Activated CD8-positive, alpha-beta memory T cell treated with anti-CD3 and anti-CD28 coated beads for 4 hours (primary cell): Measurements from ENCODE around the gene IRS1.

ENCODE experiments used
- DNase-seq, 2 donors: peaks; one replicate each; pipeline ENCODE4 v3.0.0-alpha.2; 2020; ENCODE audit warnings: low read depth in 2 of 2

IRS1 gene

DNA sequence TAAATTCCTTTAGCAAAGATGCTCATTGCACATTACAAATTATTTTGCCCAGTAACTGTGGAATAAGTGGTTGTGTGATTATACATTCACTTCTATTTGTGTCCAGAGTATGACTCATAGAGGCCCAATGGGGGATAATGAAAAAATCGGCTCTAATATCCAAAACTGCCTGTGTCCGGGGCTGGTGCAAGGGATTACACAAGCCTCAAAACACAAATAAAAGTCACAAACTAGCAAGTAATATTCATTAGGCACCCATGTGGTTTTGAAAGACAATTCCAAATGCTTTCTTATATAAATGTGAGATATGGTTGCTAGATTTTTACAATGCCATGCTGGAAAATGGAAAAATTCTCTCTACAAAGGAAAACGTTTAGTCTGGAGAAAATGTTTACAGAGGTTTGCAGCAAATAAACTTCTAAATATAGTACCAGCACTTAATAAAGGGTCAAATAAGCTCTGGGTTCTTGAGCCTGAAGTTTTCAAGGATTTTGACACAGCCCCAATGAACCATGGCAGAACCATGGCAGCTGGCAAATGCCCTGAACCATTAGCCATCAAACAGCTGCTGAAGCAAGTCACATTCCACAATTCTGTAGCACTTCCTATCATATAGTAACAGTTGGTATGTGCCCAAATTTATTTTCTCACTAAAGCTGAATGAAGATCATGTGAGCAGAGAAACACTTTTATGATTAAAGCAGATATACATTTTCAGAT, 40.5 kb downstream of the IRS1 start:
- DNase-seq = no peak

DNA sequence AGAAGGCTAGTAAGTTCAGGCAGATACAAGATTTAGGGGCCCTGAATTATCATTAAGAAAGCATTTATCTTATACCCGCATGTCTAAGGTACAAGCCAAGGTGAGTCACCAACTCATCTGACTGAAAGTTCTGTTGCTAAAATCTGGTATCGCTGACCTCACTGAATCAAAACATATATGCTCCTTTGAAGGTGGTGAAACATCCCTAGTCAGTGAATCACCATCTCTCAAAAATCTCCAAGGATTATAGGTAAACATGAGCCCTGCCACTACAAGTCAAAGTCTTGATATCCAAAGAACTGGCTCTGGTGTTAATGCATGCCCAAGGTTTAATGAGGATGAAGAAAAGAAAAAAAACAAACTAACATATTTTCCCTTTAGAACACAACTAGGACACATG, 43.5 kb downstream of the IRS1 start:
- DNase-seq = no peak

DNA sequence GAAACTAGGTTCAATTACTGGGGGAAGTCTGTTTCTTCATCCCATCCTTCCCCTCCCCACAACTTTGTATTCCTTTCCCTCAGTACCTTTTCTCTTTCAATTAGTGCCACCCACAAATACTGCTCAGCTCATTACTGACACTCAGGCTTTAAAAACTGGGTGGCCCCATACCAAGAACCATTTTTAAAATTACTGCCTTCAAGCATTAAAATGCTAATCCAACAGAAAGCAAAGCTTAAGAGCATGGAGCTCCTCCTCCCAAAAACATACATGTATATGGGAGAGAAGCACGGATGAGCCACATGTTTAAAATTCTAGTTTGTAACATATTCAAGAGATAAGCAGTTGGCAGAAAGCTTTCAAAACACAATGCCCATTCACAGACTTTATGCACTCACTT, 44.0 kb downstream of the IRS1 start:
- DNase-seq = no peak

DNA sequence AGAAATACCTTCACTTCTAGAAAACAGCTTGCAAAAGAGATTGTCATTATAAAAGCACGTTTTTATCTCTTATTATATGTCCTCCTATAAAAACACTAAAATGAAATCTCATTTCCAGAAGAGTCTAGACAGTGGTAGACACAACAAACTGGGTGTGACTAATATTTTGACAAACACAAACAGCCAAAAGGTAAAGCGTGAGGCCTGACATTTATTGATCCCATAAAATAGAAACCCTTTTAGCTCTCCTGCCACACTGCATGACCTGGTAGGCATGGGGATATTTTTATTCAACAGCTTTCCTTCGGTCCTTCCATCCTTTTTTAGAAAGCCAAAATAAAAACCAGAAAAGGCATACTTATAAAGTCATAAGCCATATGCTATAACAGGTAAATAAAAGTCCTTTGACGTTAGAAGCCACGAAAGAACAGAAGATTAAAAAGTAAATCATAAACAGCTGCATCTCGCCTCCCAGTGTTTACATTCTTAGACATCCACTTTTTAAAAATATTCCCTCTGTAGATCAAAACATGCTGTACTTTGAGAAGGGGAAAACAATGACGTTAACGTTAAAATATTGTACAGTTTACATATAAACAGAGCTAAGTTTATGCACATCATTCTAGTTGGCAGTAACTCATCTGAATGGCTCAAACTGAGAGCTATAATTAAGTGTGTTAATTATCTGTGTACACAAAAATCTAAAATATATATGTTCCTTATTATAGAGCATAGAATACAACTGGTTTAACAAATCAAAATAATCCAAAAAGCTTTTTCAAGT, 44.6 kb downstream of the IRS1 start:
- DNase-seq = no peak

DNA sequence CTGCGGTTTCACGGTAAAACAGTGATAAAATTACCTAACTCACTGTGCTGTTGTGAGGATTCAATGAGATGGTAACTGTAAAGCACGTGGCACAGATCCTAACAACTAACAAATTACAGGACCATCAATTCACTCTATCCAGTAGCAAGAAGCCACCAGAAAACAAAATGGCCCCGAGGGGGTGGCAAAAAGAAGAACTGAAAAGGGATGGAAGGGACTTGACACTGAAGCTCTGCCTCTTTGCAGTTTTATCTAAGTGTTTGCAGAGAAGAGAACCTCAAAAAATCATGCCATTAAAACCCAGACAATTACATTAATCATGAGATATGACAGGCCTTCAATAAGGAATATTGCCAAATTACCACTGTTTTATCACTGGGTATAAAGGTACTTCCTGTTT, 46.7 kb downstream of the IRS1 start:
- DNase-seq = no peak

DNA sequence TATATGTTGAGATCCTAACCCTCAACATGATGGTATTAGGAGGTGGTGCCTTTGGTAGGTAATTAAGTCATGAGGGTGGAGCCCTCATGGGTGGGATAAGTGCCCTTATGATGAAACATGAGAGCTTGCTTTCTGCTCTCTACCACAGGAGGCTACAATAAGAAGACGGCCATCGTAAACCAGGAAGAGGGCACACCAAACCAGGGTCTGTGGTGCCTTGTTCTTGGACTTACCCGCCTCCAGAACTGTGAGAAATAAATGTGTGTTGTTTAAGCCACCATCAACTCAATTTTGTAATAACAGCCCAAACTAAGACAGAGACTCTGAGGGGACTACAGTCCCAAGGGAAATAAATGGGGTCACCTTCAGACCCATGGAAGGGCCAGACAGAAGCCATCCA, 52.3 kb downstream of the IRS1 start:
- DNase-seq = no peak

DNA sequence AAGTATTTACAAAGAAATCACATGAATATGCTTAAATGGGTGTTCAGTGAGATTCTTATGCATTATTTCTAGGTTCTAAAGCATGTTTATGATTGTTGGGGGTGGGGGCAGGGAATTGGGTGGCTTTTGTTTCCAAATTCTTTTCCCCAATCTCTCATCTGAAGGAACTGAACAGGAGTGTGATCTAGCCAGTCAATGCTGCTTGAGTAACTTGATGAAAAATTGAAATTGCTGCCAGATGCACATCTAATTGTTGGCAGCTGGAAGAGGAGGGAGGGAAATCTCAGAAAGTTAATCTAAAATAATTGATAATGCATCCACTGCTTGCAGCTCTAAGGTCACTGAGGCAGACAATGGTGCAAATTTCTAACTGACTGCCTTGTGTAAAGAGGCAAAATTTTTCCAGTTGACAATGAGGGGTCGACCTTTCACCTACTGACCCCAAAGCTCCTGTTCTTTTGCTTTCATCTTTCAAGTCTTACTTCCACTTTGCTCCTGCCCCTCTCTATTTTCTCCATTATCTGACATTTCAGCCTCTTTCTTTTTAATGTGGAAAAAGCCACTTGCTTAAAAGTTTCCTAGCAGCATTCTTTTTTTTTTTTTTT, 53.3 kb downstream of the IRS1 start:
- no peak for DNase-seq

DNA sequence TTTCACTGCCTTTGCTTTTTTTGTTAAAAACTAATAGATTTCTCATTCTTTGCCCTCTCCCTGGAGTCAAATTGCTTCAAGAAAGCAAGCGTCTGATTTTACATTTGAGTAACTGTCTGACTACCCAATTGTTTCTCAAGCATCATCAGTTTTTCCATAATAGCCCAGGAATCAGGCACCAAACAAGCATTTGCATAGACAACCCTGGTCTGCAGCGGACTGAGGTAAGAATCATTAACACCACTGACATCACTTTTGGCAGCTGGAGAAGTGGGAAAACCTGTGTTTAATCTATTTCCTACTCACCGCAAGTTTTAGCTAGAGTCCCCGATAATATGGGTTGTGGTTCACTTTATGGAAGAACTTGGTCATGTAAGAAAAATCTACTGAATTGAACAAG, 55.7 kb downstream of the IRS1 start:
- DNase-seq = no peak

DNA sequence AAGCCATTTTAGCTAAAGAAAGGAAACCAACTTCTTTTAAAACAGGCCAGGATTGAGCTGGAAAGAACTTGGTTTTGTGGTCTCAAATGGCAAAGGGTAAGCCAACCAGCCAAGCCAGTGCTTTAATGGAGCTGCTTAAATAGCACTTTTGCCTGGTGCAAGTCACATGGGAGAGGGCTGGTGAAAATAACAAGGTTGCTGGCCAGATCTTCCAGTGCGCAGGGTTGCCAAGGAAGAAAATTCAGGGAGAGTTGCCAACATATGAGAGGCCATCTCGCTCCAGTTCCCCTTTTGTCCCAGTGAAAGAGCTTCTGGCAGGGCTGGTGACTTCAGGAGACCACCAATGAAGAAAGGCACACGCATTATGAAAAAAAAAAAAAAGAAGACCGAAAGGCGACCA, 57.3 kb downstream of the IRS1 start:
- no peak for DNase-seq

DNA sequence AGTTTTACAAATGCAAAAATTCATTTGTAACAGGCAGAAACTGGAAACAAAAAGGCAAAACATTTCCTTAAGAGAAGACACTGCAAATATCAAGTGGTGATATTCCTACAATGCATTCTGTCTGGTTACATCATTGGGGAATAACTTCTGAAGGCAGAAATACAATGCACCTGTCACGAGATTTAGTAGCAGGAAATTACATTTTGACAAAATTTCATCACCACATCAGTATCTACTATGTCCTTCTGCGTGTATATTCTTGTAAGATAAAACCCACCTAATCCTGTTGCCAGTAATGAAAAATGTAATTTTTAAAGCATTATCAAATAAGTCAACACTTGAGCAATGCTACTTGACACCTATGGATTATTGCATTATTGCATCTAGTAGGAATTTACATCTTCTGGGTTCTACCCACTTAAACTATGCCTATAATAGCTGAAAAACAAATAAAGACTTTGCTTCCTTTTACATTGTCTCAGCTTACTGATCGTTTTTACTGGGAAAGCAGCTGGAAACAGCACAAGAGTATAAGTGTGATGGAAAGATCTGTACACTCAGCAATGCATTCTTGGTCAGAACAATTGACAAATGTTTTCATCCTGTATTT, 59.5 kb downstream of the IRS1 start:
- no peak for DNase-seq

DNA sequence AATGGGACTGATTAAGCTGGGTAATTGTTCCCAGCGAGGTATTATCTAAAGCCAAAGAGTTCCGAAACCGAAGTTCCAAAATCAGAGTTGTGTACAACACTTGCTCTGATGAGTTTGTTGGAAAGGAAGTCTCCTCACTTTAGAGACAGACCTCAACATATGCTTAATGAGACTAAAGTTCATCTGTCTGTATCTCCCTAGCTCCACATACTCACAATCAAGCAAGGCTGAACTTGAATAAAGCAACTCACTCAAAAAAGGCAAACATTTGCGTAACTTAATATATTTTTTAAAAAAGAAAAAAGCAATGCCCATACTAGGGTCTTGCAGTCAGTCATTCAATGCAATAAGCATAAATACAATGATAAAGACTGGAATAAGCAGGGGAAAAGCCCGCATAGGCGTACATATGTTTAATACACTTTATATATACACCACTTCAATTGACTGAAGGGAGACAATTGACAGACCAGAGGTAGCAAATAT, 60.0 kb downstream of the IRS1 start:
- DNase-seq = no peak

DNA sequence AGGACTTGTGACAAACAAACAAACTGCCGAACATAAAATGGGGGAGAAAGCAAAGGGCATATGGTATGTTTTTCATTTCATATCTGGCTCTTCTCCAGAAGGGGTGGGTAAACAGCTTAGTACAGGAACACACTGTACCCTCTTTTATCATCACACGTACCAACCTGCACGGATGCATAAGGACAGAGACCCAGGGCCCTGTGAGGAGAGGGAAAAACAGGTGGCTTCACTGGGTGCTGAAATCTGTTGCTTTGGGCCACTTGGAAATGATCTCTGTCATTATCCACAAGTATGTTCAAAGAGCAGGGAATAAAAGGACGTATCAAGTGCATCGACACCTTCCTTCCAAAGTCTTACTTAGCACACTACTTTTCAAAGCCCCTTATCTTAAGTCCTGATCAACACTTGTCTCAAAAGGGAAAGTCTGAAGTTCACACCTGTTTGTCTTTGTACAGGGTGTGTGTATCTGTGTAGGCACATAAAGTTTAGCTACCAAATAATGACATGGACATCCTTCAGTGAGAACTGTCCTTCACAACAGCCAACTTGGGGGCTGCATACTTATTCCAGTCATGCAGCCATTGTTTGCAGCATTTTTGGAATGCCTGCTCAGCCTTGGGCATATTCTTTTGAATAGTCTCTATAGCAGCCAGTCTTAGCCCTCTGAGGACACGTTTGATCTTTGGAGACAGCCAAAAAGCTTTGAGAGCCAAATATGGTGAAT, 60.6 kb downstream of the IRS1 start:
- DNase-seq = no peak

DNA sequence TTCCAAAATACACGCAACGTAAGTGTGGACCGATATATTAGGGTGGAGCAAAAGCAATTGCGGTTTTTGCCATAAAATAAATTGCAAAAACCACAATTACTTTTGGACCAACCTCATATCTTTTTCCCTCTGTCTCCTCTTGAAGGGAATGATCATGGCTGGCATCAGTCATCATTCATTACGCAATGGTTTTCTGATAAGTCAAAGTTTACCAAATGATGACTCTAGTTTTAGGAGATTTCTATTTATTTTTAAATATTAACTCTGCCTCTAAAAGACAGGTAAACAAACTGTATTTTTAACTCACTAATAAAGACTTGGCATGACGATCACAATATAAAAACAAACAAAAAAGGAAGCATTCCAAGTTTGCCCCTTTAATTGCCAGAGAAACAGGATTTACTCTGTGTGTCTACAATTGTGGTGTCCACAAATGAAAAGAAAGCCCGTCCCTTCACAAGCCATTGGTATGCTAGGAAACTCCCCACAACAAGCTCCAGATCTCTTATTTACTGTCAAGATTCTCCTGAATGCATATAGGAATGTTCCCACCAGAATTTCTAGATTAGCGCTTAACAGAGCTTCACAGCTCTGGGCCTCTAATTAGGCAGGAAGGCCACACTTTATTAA, 61.3 kb downstream of the IRS1 start:
- no peak for DNase-seq

DNA sequence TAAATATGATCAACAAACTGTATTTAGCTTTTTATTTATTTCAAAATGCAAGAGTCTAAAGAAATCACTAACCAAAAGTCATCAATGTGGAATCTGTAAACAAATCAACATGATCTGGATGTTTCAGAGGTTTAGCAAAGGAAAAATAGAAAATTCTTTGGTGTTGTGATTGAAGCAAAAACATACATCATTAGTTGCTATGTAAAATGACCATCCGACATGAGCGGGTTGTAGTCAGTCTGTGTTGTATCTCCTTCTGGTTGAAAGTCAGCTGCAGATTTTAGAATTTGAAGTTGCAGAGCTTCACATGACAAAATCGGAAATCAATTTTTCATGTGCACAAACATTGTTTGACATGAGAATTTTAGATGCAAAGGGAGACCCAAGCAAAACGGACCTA, 63.2 kb downstream of the IRS1 start:
- no peak for DNase-seq

DNA sequence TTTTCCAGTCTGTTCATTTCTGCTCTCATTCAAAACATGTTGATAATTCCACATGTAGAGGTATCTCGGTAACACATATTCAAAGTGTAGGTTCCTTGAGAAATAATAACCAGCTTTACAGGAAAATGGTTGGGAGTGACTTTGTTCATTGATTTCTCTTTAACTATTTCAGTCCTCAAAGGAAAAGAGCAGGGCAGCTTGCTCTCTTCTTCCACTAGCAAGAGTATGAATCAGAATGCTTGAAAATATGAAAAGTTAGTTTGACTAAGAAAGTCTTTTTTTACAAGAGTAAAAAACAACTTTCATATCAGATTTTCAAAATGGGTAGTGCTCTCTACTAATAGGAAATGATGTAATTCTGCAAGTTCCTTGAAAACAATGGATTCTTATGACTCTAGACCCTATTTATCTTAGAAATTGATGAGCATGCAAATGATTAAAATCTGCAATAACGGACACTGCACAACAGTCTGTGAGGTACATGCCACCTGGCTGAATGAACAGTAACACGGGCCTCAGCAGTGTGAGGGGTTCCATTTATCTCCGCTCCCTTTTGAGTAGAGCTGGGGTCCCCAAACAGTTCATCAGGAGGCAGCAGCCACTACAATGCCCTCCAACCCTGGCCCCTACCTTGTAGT, 65.6 kb downstream of the IRS1 start:
- DNase-seq = no peak

DNA sequence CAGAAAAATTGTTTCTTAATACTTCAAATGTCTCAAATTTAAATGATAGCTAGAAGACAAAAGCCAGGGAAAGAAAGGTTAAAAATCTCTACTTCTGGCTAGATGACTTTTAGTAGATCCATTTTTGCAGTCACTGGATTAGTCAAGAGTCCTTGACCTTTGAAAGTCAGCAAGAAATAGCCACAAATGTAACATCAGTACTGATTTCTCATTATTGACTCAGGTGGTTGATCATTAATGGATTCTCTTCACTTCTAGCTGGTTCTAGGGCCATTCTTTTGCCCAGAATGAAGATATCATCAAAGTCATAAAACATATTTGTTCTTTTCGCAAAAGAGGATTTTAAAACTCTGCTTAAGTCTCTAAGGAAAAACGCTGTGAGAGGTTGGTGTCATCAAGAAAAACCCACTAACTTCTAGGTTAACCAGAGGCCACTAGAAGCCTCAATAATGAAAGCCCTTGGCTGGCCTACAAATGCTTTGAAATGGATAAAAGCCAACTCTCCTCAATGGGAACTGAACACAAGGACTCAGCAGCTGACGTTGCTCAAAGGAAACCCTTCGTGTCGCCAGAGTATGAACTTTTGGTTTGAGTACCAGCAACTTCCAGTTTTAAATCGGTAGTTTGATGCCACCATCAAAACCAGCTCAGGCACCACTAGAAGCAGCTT, 66.3 kb downstream of the IRS1 start:
- no peak for DNase-seq

DNA sequence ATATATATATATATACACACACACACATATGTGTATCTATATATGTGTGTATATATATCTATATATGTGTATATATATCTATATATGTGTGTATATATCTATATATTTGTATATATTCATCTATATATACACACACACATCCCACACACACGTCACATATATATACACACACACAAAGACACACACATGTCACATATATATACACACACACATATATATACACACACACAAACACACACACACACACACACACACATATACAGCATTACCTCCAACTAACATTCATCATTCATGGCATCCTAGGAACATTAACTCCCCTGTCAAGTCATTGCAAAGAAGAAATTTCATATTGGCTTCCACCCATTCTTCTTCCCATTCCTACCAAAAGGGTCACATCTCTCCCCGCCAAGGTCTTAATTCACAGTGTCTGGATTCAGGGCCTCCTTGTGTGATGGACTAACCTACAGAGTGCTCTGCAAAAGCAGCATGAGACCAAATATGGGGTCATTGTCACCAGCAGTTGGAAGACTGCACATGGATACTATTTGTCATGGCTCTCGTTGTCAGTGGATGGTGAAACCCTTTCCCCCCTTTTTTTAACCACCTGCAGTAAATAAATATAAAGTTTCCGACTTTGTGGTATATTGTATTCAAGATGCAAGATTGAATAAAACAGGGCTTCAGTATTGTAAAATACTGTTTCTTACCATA, 67.0 kb downstream of the IRS1 start:
- DNase-seq = no peak

DNA sequence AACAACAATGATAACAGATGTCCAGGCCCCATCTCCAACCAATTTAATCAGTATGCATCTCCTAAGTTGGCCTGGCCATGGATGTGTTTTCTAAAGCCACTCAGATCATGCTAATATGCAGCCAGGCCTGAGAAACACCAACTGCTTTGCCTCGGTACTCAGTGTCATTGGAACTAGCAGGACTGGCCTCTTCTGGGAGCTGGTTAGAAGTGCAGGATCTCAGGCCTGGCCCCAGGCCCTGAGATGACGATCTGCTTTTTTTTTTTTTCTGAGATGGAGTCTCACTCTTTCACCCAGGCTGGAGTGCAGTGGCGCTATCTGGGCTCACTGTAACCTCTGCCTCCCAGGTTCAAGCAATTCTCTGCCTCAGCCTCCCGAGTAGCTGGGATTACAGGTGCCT, 69.1 kb downstream of the IRS1 start:
- no peak for DNase-seq

DNA sequence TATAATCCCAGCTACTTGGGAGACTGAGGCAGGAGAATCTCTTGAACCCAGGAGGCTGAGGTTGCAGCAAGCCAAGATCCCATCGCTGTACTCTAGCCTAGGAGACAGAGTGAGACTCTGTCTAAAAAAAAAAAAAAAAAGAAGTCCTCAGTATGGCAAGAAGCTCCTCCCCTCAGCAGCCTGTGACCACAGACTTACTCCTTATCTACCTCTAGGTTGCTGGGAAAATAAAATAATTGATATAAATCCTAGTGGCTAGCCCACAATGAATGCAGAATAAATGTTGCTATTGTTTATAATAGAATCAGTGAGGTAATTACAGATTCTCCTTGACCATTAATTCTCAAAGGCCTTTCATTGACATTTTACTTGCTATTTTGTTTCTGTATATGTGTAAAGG, 70.6 kb downstream of the IRS1 start:
- DNase-seq = no peak

DNA sequence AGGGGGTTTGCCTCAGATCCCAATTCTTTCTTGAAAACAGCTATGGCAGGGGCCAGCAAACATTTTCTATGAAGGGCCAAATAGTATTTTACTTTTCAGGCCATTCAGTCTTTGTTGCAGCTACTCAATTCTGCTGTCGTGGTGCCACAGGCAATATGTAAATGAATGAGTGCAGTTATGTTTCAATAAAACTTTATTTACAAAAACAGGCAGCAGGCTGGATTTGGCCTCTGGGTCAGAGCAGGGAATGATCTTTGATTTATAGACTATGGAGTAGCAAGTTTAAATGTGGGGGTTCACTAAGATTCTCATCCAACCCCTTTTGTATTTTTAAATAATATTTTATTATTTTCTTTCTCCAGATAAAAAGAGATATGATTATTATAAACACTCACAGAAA, 72.4 kb downstream of the IRS1 start:
- no peak for DNase-seq
